Parathyroid adenoma (tissue), 2 donors: ENCODE measurements around the gene ARHGAP30.

Experiments
- H2AFZ ChIP-seq: fragments of 300-600 bp; sonication (generic); one replicate; pipeline ENCODE4 v1.7.0; 2017; ENCODE audit warnings: antibody characterized with exemption, mild to moderate bottlenecking
- H3K27ac ChIP-seq: fragments of 300-600 bp; sonication (generic); one replicate; pipeline ENCODE4 v1.7.0; 2017
- H3K27me3 ChIP-seq: fragments of 300-600 bp; sonication (generic); one replicate; pipeline ENCODE4 v1.7.0; 2017; ENCODE audit warnings: low read length; ENCODE audit not compliant: control insufficient read depth, insufficient read depth
- H3K36me3 ChIP-seq: fragments of 300-600 bp; sonication (generic); one replicate; pipeline ENCODE4 v1.7.0; 2017; ENCODE audit warnings: low read length; ENCODE audit not compliant: control insufficient read depth, insufficient read depth
- H3K4me1 ChIP-seq: fragments of 300-600 bp; sonication (generic); one replicate; pipeline ENCODE4 v1.7.0; 2017; ENCODE audit warnings: control low read depth
- H3K4me2 ChIP-seq: fragments of 300-600 bp; sonication (generic); one replicate; pipeline ENCODE4 v1.7.0; 2017; ENCODE audit warnings: low read length
- H3K4me3 ChIP-seq: fragments of 300-600 bp; sonication (generic); one replicate; pipeline ENCODE4 v1.7.0; 2017; ENCODE audit warnings: low read depth, low read length
- H3K79me2 ChIP-seq: fragments of 300-600 bp; sonication (generic); one replicate; pipeline ENCODE4 v1.7.0; 2017; ENCODE audit warnings: control low read depth
- H3K9ac ChIP-seq: fragments of 300-600 bp; sonication (generic); one replicate; pipeline ENCODE4 v1.7.0; 2017; ENCODE audit warnings: mild to moderate bottlenecking
- H3K9me3 ChIP-seq: fragments of 300-600 bp; sonication (generic); one replicate; pipeline ENCODE4 v1.7.0; 2017; ENCODE audit warnings: low read length; ENCODE audit not compliant: control insufficient read depth
- CTCF ChIP-seq: fragments of 300-600 bp; sonication (generic); IDR thresholded peaks from one replicate; pipeline ENCODE4 v1.7.0; 2017; ENCODE audit warnings: antibody characterized with exemption, mild to moderate bottlenecking
- donor health status: primary hyperparathyroidism.

ARHGAP30 gene

GRCh38 chr1:161059293-161059692 lies 10.4 kb downstream of the ARHGAP30 start:
- no peaks in the 10 kb centered on the region for H3K36me3 ChIP-seq
- TF ChIP-seq CTCF, result no peak
- H3K79me2 ChIP-seq, result no peaks in the 10 kb centered on the region
- no peak overlapping the region for H3K27ac ChIP-seq
- H3K9ac ChIP-seq, result no peak overlapping the region
- H2AFZ ChIP-seq, result no peak overlapping the region
- no peak overlapping the region for H3K4me2 ChIP-seq
- no peaks in the 10 kb centered on the region for H3K27me3 ChIP-seq
- no peaks in the 10 kb centered on the region for H3K4me1 ChIP-seq
- H3K4me3 ChIP-seq, result no peak overlapping the region
- H3K9me3 ChIP-seq, result no peaks in the 10 kb centered on the region

- no peak for TF ChIP-seq CTCF
- Histone ChIP-seq H3K4me2 (no peak overlapping the region), H3K4me1 (no peaks in the 10 kb centered on the region), H3K9me3 (no peaks in the 10 kb centered on the region), H3K36me3 (no peaks in the 10 kb centered on the region), H2AFZ (no peak overlapping the region), H3K79me2 (no peaks in the 10 kb centered on the region), H3K27me3 (no peaks in the 10 kb centered on the region), H3K9ac (no peak overlapping the region), H3K4me3 (no peak overlapping the region), H3K27ac (no peak overlapping the region)
These were observed 14.9 kb downstream of the ARHGAP30 start for GRCh38 chr1:161054805-161055204.

GRCh38 chr1:161054232-161054631 lies 15.5 kb downstream of the ARHGAP30 start:
- Histone ChIP-seq H3K27me3 (no peaks in the 10 kb centered on the region), H3K27ac (no peak overlapping the region), H3K4me2 (no peak overlapping the region), H3K9me3 (no peaks in the 10 kb centered on the region), H3K4me1 (no peaks in the 10 kb centered on the region), H3K79me2 (no peaks in the 10 kb centered on the region), H2AFZ (no peak overlapping the region), H3K36me3 (no peaks in the 10 kb centered on the region), H3K4me3 (no peak overlapping the region), H3K9ac (no peak overlapping the region)
- no peak for TF ChIP-seq CTCF

- no peak overlapping the region for H3K9ac ChIP-seq
- no peak for TF ChIP-seq CTCF
- H3K4me2 ChIP-seq, result no peak overlapping the region
- no peaks in the 10 kb centered on the region for H3K27me3 ChIP-seq
- no peaks in the 10 kb centered on the region for H3K9me3 ChIP-seq
- no peak overlapping the region for H3K4me3 ChIP-seq
- no peak overlapping the region for H3K27ac ChIP-seq
- H3K36me3 ChIP-seq, result no peaks in the 10 kb centered on the region
- H2AFZ ChIP-seq, result no peak overlapping the region
- H3K79me2 ChIP-seq, result no peaks in the 10 kb centered on the region
- no peaks in the 10 kb centered on the region for H3K4me1 ChIP-seq
These were observed 16.8 kb downstream of the ARHGAP30 start for GRCh38 chr1:161052899-161053298.

- H3K9me3 ChIP-seq, result no peaks in the 10 kb centered on the region
- no peaks in the 10 kb centered on the region for H3K79me2 ChIP-seq
- no peak overlapping the region for H3K27ac ChIP-seq
- no peak overlapping the region for H2AFZ ChIP-seq
- no peak for TF ChIP-seq CTCF
- peaks cover 3% of the 10 kb centered on the region for H3K4me1 ChIP-seq
- H3K36me3 ChIP-seq, result no peaks in the 10 kb centered on the region
- no peak overlapping the region for H3K4me2 ChIP-seq
- no peak overlapping the region for H3K4me3 ChIP-seq
- no peaks in the 10 kb centered on the region for H3K27me3 ChIP-seq
- H3K9ac ChIP-seq, result no peak overlapping the region
These were observed 18.5 kb downstream of the ARHGAP30 start for GRCh38 chr1:161051219-161051618.
